GM13976 (cell line): ENCODE results near the gene DYNC1LI1.
A peak's percentile ranks its signal among the peaks of the same experiment; 100 is the strongest.
"Not testable (repeated sequence)": the region's sequence is repeated elsewhere in the genome, so short reads cannot be mapped to it uniquely, and the experiment has no call there.

ENCODE experiments used
- DNase-seq: peaks from one replicate; pipeline ENCODE4 v3.0.0; 2012; ENCODE audit warnings: low spot score
- in situ Hi-C: fragments of 300-500 bp; cut with MboI; formaldehyde crosslinking; loops from one replicate; pipeline ENCODE4 v1.12.0; 2022; ENCODE audit warnings: low sequenced_read_pairs, mixed read lengths, inconsistent platforms; ENCODE audit not compliant: unreplicated experiment
- TF ChIP-seq, protein P1 (sequence below): IDR thresholded peaks from 2 replicates; pipeline ENCODE4 v1.5.1; 2012; ENCODE audit warnings: borderline replicate concordance, mild to moderate bottlenecking; ENCODE audit not compliant: insufficient read depth; ENCODE audit errors: extremely low read depth, missing control alignments, control extremely low read depth

DYNC1LI1 gene

DNA sequence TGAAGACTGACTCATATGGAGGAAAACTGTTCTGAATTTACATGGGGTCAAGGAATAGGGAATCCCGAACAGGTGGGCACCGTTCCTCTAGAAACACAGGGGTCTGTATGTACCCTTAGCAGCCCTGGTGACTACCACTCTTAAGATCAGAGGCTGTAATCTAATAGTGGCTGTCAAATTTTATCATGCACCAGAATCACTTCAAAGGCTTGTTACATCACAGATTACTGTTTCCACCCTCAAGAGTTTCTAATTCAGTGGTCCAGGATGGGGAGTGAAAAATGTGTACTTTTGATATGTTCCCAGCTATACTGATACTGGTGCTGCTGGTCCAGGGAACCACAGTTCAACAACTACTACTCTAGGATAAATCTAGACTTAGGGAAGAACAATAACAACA lies 27.9 kb downstream of the DYNC1LI1 start:
- TF ChIP-seq, protein P1, sequence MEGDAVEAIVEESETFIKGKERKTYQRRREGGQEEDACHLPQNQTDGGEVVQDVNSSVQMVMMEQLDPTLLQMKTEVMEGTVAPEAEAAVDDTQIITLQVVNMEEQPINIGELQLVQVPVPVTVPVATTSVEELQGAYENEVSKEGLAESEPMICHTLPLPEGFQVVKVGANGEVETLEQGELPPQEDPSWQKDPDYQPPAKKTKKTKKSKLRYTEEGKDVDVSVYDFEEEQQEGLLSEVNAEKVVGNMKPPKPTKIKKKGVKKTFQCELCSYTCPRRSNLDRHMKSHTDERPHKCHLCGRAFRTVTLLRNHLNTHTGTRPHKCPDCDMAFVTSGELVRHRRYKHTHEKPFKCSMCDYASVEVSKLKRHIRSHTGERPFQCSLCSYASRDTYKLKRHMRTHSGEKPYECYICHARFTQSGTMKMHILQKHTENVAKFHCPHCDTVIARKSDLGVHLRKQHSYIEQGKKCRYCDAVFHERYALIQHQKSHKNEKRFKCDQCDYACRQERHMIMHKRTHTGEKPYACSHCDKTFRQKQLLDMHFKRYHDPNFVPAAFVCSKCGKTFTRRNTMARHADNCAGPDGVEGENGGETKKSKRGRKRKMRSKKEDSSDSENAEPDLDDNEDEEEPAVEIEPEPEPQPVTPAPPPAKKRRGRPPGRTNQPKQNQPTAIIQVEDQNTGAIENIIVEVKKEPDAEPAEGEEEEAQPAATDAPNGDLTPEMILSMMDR: no peak
- in situ Hi-C loops: no loop called here
- DNase-seq: no peak

DNA sequence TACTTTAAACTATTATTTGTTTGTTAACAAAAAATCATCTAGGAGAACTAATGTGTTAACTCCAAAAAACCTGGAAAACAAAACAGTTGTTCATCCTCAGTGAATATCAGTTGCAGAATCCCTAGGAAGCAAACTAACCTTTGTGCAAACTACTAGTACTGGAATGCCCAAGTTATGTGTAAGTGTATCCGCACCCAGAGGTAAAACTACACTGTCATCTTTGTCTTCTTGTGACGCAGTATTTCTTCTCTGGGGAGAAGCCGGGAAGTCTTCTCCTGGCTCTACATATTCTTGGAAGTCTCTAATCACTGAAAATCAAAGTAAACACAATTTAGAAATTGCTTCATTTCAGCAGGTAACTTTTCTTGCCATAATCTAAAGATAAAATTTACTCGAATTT lies 29.8 kb downstream of the DYNC1LI1 start:
- DNase-seq: no peak
- TF ChIP-seq, protein P1: no peak
- in situ Hi-C loops: no loop called here

DNA sequence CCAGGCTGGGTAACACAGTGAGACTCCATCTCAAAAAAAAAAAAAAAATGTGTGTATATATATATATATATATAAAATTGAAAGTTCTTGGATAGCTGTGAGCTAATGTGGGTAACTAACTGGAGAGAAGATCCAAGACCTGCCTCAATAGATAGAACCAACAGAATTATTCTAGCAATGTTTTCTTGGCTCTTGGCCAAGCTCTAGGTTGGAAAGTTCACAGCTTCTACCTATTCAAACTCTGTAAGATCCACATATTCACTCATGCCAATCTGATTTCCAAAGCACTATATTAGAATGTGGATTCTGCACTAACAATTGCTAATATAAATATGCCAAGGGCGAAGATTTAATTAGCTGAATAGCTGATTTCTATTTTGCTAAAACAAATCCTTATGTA lies 38.2 kb downstream of the DYNC1LI1 start:
- TF ChIP-seq, protein P1: no peak
- no peak for DNase-seq
- in situ Hi-C loops: no loop called here

DNA sequence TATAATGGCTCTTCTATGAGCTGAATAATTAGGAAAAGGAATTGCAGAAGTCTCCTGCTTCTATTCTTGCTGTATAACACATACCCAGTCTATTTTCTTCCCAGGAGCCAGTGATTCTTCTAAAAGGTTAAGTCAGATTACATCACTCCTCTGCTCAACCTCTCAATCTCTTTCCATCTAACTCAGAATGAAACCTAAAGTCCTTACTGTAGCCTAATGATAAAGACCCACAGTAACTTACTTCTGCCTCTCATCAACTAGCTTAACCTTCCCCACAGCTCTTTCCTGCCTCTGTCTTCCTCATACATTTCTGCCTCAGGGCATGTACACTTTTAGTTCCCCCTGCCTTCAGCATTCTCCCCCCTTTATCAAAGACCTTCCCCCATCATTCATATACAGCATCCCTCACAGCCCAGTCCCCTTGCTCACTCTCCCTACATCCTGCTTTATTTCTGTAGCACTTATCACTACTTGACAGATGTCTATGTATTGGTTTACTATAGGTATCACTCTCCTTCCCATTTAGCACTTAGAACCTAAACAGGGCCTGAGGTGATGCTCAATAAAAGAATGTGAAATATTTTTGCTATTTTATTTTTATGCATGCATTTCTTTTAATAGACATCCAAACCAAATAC lies 39.5 kb downstream of the DYNC1LI1 start:
- DNase-seq: peak; percentile 42
- in situ Hi-C loops: no loop called here
- TF ChIP-seq, protein P1: no peak

DNA sequence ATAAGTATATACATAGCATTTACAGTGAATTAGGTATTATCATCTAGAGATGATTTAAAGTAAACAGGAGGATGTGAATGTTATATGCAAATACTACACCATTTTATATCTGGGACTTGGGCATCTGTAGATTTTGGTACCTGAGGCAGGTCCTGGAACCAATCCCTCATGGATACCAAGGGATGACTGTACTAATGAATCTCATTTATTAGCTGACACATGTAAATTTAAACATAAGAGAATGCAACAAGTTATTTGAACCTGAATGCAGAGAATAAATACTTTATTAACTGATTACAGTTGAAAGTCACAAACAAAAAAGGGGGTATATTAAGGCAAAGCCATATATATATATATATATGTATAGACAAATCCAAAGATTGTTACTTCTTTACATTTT lies 44.9 kb downstream of the DYNC1LI1 start:
- no peak for DNase-seq
- TF ChIP-seq, protein P1: no peak
- in situ Hi-C loops: no loop called here

DNA sequence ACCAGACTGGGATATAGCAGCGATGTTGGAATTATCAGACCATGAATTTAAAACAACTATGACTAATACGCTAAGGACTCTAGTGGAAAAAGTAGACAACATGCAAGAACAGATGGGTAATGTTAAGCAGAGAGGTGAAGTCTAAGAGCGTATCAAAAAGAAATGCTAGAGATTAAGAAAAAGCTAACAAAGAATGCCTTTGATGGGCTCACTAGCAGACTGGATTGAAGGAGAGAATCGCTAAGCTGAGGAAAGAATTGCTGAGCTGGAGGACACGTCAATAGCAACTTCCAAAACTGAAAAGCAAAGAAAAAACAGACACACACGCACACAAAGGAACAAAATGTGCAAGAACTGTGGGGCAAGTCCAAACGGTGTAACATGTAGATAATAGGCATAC lies 48.0 kb downstream of the DYNC1LI1 start:
- TF ChIP-seq, protein P1: no peak
- no peak for DNase-seq
- in situ Hi-C loops: loop anchor here (25.0 kb wide), 1 partner anchor 415 kb away; no protein-coding TSS in a partner anchor

DNA sequence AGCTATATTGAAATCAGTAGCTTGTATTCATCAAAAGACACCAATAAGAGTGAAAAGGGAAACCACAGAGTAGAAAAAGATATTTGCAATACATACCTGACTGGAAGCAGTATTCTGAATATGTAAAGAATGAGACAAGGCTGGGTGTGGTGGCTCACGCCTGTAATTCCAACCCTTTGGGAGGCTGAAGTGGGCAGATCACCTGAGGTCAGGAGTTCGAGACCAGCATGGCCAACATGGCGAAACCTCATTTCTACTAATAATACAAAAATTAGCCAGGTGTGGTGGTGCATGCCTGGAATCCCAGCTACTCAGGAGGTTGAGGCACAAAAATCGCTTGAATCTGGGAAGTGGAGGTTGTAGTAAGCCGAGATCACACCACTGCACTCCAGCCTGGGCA lies 51.7 kb downstream of the DYNC1LI1 start:
- in situ Hi-C loops: loop anchor here (25.0 kb wide), 1 partner anchor 418 kb away; no protein-coding TSS in a partner anchor
- DNase-seq: not testable (repeated sequence)

DNA sequence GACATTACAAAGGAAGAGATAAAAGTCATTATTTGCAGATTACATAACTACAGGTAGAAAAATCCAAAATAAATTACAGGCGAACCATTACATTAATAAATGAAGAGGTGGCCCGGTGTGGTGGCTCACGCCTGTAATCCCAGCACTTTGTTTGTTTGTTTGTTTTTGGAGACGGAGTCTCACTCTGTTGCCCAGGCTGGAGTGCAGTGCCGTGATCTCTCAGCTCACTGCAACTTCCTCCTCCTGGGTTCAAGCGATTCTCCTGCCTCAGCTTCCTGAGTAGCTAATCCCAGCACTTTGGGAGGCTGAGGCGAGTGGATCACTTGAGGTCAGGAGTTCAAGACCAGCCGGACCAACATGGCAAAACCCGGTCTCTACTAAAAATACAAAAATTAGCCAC lies 53.9 kb downstream of the DYNC1LI1 start:
- in situ Hi-C loops: loop anchor here (25.0 kb wide), 1 partner anchor 421 kb away; no protein-coding TSS in a partner anchor
- DNase-seq: not testable (repeated sequence)
